SIG-M5 treated with dmso at 0.1 percent for 504 hours (cell line): ENCODE results near the gene RNLS.

Experiments used
- DNase-seq: peaks from one replicate; lab custom pipeline; 2025; ENCODE audit not compliant: unreplicated experiment; lab: John Stamatoyannopoulos, UW

Gene RNLS

GRCh38 chr10:88437411-88437810 is 145.7 kb downstream of the RNLS start:
- DNase-seq: no peak

DNA sequence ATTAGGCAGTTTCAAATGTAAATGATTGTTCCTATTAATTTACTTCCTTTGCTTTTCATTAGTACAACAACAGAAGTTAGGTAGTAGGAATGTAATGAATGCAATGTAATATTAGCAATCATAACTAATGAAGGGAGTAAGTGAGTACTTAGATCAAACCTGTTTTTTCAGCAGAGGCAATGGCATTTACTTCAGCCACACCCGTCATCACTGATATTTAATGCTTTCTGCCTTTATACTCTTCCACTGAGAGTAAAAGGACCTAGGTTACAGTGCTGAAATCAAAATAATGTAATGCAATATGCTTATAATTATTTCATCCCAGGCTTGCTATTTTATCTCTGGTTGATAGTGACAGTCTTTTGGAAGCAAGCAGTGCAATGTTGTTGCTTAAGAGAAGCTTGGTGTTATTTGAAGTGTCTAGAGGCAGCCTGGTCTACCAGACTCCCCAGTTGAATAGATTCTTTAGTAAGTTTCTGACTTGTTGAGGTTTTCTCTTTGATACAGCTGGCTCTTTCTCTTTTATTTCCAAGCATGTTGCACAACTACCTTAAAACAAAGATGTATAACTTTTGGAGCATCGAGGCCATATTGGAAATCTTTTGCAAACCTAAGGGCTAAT is 149.4 kb downstream of the RNLS start:
- DNase-seq: no peak

DNA sequence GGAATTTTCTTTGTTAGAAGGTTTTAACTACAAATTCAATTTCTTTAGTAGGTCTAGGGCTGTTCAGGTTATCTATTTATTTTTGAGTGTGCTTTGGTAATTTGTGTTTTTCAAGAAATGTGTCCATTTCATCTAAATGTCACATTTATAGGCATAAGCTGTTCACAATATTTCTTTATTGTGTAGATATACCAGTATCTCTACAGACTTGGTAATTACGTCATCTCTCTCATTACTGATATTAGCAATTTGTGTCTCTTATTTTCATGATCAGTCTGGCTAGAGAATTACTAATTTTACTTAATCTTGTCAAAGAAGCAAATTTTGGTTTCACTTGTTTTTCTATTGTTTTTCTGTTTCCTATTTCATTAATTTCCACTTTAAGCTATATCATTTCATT is 152.0 kb downstream of the RNLS start:
- no peak for DNase-seq

- DNase-seq: no peak
These were observed 154.1 kb downstream of the RNLS start for GRCh38 chr10:88428976-88429375.

GRCh38 chr10:88428442-88428841 is 154.7 kb downstream of the RNLS start:
- DNase-seq: no peak

DNA sequence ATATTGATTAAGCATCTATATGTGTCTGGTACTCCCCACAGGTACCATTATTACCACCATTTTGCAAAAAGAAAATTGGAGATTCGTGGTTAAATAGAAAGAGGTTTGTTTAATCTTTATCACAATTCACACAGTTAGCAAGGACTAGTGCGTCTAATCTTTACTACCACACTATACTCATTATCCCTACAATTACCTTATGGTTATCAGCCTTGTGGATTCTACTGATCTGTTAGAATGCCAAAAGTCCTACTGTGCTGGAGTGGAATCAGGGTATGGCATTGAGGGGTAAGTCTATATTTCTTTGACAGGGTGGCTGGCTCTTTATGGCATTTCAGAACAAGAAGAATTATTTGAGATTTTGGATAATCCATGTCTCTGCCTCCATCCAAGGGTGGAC is 156.1 kb downstream of the RNLS start:
- no peak for DNase-seq

GRCh38 chr10:88424881-88425280 is 158.2 kb downstream of the RNLS start:
- DNase-seq: no peak

GRCh38 chr10:88423732-88424131 is 159.4 kb downstream of the RNLS start:
- no peak for DNase-seq

- DNase-seq: no peak
These were observed 161.5 kb downstream of the RNLS start for GRCh38 chr10:88421590-88421989.

GRCh38 chr10:88418871-88419270 is 164.2 kb downstream of the RNLS start:
- DNase-seq: no peak

- no peak for DNase-seq
These were observed 165.6 kb downstream of the RNLS start for GRCh38 chr10:88417387-88418030.

GRCh38 chr10:88416801-88417200 is 166.3 kb downstream of the RNLS start:
- DNase-seq: no peak

DNA sequence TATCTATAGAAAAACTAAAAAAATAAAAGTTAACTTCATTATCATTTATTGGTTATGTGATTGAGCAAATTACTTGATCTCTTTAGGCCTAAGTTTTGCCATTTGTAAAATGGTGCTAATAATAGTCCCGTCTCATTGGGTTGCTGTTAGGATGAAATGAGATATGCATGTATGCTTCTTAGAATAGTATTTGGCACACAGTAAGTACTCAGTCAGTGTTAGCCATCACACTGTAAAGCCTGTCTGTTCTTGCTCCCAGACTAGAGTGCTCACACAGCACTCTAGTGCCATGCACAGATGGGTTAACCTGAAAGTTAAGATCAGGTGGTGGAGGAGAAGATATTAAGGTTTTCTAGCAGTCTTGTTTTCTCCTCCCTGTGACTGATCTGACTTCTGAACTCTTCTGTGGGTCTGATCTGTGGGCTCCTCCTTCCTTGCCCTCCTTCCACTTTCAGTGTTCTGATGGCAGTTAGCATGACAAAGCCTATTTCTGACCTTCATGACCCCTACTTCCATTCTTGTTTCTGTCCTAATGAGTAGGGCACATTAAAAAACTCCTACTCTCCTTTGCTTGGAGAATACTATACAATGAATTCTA is 167.5 kb downstream of the RNLS start:
- peak; percentile 42 for DNase-seq

DNA sequence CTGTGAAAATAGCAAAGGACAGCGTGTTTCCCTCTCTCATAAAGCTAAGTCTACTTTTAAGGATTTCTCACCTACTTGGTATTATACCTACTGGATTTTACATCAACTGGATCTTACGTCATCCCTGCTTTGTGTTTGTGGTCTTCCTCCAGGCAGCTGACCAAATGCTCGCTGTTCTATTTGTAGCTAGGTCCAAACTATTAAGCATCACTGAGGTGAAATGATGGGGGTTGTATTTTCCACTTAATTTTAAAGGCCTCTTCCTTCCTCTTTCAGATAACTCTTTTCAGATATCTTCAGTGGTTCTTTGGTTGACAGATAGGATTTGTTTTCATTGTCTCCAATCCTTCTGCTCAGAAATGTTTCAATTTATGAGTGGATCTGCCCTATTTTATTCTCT is 169.7 kb downstream of the RNLS start:
- no peak for DNase-seq

GRCh38 chr10:88411772-88412349 is 171.3 kb downstream of the RNLS start:
- DNase-seq: no peak

DNA sequence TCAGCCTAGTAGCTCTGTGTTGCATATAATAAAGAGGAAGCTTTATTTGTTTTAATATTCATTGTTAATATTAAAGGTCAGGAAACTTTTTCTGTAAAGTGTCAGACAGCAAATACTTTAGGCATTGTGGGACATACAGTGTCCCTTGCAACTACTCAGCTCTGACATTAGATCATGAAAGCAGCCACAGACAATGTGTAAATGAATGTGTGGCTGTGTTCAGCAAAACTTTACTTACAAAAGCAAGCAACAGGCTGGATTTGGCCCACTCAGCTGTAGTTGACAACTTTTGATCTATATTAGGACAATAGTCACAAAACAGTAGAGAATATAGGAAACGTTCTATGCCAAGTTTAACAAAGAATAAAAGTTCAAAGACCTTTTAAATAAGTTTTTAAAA is 173.3 kb downstream of the RNLS start:
- DNase-seq: no peak

- DNase-seq: no peak
These were observed 173.9 kb downstream of the RNLS start for GRCh38 chr10:88409236-88409635.

DNA sequence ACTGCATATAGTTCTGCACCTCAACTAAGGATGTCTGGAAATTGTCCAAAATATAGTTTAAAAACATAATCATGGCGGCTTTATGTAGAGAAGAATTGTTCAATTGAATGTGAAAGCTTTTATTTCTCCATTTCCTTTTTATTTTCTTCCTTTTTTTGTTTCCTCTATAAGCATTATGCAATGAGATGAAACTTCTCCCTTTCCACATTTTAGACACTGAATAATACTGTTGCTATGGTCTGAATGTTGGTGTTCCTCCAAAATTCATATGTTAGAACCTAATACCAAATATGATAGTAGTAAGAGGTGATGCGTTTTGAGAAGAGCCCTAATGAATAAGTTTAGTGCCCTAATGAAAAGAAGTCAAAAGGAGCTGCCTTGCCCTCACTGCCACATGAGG is 175.0 kb downstream of the RNLS start:
- peak; percentile 76 for DNase-seq

DNA sequence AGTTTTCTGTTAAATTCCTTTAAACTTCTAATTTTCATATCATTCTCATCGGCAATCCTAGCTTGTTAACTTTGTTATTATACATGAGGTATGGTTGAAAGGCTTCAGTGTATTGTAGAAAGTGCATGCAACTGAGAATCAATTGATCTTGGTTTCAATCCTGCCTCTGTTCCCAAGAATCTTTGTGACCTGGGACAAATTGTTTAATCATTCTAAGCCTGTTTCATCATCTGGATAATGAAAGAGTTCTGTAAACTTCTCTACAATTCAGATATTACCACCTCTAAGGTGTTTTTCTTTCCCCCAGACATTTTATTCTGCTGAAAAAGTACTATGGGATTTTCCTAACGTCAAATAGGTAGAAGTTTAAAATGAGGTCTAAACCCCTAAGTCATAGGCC is 179.0 kb downstream of the RNLS start:
- DNase-seq: no peak

- no peak for DNase-seq
These were observed 181.3 kb downstream of the RNLS start for GRCh38 chr10:88401671-88402347.

DNA sequence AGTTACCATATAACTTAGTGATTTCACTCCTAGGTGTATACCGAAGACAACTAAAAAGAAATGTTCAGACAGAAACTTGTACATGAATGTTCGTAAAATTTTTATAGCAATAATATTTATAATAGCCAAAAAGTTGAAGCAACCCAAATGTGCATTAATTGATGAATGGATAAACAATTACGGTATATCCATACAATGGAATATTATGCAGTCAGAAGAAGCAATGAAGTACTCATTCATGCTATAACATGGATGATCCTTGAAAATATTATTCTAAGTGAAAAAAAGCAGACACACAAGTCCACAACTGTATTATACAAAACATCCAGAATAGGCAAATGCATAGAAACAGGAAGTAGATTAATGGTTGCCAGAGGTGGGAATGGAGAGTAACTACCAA is 183.9 kb downstream of the RNLS start:
- DNase-seq: no peak

GRCh38 chr10:88395677-88396076 is 187.4 kb downstream of the RNLS start:
- DNase-seq: no peak
